Kidney epithelial cell (primary cell): ENCODE results near the gene JPH3. TPM values are rescaled to one million over a fixed set of nuclear protein-coding genes. Genes with fewer than 3 reads are reported as not detected.

Experiments
- DNase-seq: peaks from one replicate; pipeline ENCODE4 v3.0.0-alpha.2; 2010; ENCODE audit warnings: low read depth
- H3K27me3 ChIP-seq: 2 replicates; pipeline ENCODE4 v1.6.0; 2011; ENCODE audit warnings: low read length; ENCODE audit not compliant: control insufficient read depth, insufficient read depth
- H3K36me3 ChIP-seq: 2 replicates; pipeline ENCODE4 v1.5.1; 2011; ENCODE audit warnings: low read length; ENCODE audit not compliant: control insufficient read depth, insufficient read depth
- H3K4me3 ChIP-seq: 2 replicates; pipeline ENCODE4 v1.5.1; 2011; ENCODE audit warnings: low read depth, mild to moderate bottlenecking, control low read depth, low read length
- CTCF ChIP-seq: IDR thresholded peaks from 2 replicates; pipeline ENCODE4 v1.5.1; 2011; ENCODE audit warnings: mild to moderate bottlenecking, moderate library complexity, low read length, control low read depth, inconsistent platforms; ENCODE audit not compliant: insufficient read depth, poor library complexity, severe bottlenecking
- total RNA-seq: library from RNA; depleted of rRNA; stranded (reverse); fragments of >200 nt; gene quantifications from 2 replicates; pipeline ENCODE4 v1.2.3, GENCODE V29; 2015

Gene JPH3
- total RNA-seq, 1 donor from 2014 or later = 2.1 TPM

GRCh38 chr16:87739801-87740200, 137.5 kb downstream of the JPH3 start:
- no peak for TF ChIP-seq CTCF
- no peak for DNase-seq
- H3K4me3 ChIP-seq = no peak overlapping the region
- H3K36me3 ChIP-seq = no peaks in the 10 kb centered on the region
- no peaks in the 10 kb centered on the region for H3K27me3 ChIP-seq

- no peak overlapping the region for H3K4me3 ChIP-seq
- no peak for DNase-seq
- no peaks in the 10 kb centered on the region for H3K27me3 ChIP-seq
- no peak for TF ChIP-seq CTCF
- H3K36me3 ChIP-seq = no peaks in the 10 kb centered on the region
Measured at GRCh38 chr16:87740441-87740840, 138.1 kb downstream of the JPH3 start.

- H3K27me3 ChIP-seq = no peaks in the 10 kb centered on the region
- H3K4me3 ChIP-seq = no peak overlapping the region
- DNase-seq = no peak
- no peak for TF ChIP-seq CTCF
- H3K36me3 ChIP-seq = no peaks in the 10 kb centered on the region
Measured at GRCh38 chr16:87740909-87741424, 138.7 kb downstream of the JPH3 start.

DNA sequence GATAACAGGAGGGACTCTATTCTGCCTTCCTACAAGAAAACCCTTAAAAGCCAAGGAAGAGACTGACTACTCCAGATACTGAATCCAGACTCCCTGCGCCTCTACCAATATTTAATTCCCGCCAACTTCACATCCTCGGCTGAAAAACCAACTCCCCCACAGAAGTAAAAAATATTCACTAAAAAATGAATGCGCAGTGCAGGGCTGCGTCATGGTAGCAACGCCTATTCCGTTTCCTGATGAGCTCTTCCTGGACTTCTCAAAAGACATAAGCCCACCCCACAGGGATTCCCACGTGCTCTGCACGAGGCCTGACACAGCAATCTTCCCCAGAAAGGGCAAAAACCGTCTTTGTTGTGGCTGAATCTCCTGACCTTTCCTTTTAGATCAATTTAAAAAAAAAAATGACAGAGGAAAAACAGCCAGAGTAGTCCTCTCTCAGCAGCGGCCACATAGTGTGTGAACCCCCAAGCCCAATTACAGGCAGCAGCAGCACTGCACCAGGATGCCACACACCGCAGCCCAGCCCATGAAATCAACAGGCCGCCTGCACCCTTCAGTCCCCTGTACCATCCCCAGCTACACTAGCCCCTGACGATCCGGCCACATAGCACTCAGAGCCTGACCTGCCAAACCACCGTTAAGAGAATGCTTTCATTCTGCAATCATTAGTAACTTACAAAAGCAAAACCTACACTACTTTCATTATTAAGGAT, 139.6 kb downstream of the JPH3 start:
- H3K36me3 ChIP-seq = no peaks in the 10 kb centered on the region
- no peak for TF ChIP-seq CTCF
- H3K27me3 ChIP-seq = no peaks in the 10 kb centered on the region
- H3K4me3 ChIP-seq = no peak overlapping the region
- DNase-seq = no peak

GRCh38 chr16:87742781-87743490, 140.6 kb downstream of the JPH3 start:
- Histone ChIP-seq H3K4me3 (no peak overlapping the region), H3K36me3 (no peaks in the 10 kb centered on the region), H3K27me3 (no peaks in the 10 kb centered on the region)
- no peak for TF ChIP-seq CTCF
- no peak for DNase-seq
